K562 (cell line): ENCODE measurements around the gene MGA. TPM values are rescaled to one million over a fixed set of nuclear protein-coding genes. Genes with fewer than 3 reads are reported as not detected.

Experiments used
- HDAC6 ChIP-seq: IDR thresholded peaks from 2 replicates; pipeline ENCODE4 v1.6.1; 2012; ENCODE audit warnings: low read depth, mild to moderate bottlenecking, control low read depth, inconsistent platforms, low read length, moderate library complexity
- HIVEP1 ChIP-seq: fragments of 250-450 bp; sonication (Bioruptor Pico); IDR thresholded peaks from 2 replicates; pipeline ENCODE4 v1.4.0; 2020; ENCODE audit warnings: mild to moderate bottlenecking
- KDM1A ChIP-seq, 2 experiments: fragments of 450-650 bp; IDR thresholded peaks; 2 replicates each; pipeline ENCODE4 v1.6.1; 2016; ENCODE audit warnings: mild to moderate bottlenecking in 2 of 2
- SRSF7 ChIP-seq: fragments of 200-400 bp; formaldehyde crosslinking; optimal IDR thresholded peaks from 2 replicates; pipeline ENCODE3; 2017; ENCODE audit warnings: mild to moderate bottlenecking, low read depth, low read length
- ZBED1 ChIP-seq: IDR thresholded peaks from 2 replicates; pipeline ENCODE4 v1.6.1; 2014
- ZNF77 ChIP-seq: fragments of 250-450 bp; sonication (Bioruptor Pico); IDR thresholded peaks from 2 replicates; pipeline ENCODE4 v1.5.0; 2020
- polyA plus RNA-seq, 8 experiments: library from polyadenylated mRNA; depleted of rRNA in 4 of 8; stranded (reverse) in 5 of 8; unstranded in 3 of 8; fragments of >200 nt; fragmentation: Nextera tagmentation in 2 of 8; fragmentation: Illumina TruSeq in 1 of 8; extraction: Ambion mirVana in 2 of 8; extraction: Trizol in 1 of 8; gene quantifications; 2 replicates each; pipeline versions ENCODE4 v1.2.1 to v1.2.3, GENCODE V29; 2011 to 2014; ENCODE audit warnings: inconsistent platforms in 1 of 8, missing spikeins in 1 of 8
- total RNA-seq, 7 experiments: library from RNA; depleted of rRNA in 6 of 7; stranded (reverse); fragments of >200 nt in 6 of 7; fragmentation: Illumina TruSeq in 2 of 7; extraction: Trizol in 2 of 7; gene quantifications; 2 replicates each; pipeline versions ENCODE4 v1.2.1 to v1.2.3, GENCODE V29; 2011 to 2021; ENCODE audit warnings: low replicate concordance in 1 of 7
- TF ChIP-seq, protein P1 (sequence below): fragments of 450-650 bp; formaldehyde crosslinking; IDR thresholded peaks from 2 replicates; pipeline ENCODE4 v1.4.0; 2020; ENCODE audit warnings: mild to moderate bottlenecking, moderate library complexity
- TF ChIP-seq, protein P2 (sequence below): fragments of 250-450 bp; sonication (Bioruptor Pico); IDR thresholded peaks from 2 replicates; pipeline ENCODE4 v1.4.0; 2020; ENCODE audit warnings: mild to moderate bottlenecking, moderate library complexity
- TF ChIP-seq, protein P3 (sequence below): sonication (generic); formaldehyde crosslinking; IDR thresholded peaks from 2 replicates; pipeline ENCODE4 v1.8.0; 2022; ENCODE audit warnings: mild to moderate bottlenecking, missing genetic modification reagents
- TF ChIP-seq, protein P4 (sequence below): fragments of 200-600 bp; sonication (generic); IDR thresholded peaks from one replicate; pipeline ENCODE4 v1.6.1; 2012; ENCODE audit warnings: mild to moderate bottlenecking, low read depth, low read length, inconsistent platforms

Gene MGA
- total and polyA plus RNA-seq, 9 of the 15 experiments (the other 6 are each of a cell fraction or from before 2014, with no cell fraction given): 4.7 to 56.1 (median 21.1) TPM

DNA sequence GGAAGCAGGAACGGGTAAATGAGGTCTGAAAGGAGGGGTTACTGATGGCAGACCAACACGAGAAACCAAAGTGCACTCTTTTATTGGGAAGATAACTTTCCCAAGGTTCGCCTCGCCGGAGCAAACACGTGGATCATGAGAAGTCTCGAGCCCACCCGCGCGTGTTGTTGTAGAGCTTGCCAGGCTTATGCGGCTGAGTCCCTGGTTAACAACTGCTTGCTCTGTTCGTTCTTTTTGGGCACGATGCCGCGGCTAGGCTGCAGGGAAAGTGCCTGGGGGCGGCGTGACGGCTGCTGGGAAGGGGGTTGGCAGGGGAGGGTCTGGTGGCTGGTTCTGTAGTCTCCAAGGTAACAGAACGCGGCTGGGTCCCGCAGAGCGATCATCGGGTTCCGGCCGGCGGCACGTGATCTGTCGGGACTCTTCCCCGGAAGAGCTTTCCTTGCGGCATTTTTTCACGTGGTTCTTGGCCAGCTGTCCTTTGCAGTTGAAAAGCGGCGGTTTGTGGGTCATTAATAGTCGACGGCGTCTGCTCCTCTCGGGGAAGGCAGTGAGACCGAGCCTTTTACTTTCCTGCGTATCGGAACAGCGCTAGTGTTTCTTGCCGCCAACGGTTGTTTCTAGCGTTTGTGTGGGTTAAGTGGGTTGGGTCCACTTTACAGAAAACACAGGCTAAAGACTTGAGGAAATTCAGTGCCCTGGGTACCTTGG, 1.5 kb downstream of the MGA start (continued):
- TF ChIP-seq, protein P1, sequence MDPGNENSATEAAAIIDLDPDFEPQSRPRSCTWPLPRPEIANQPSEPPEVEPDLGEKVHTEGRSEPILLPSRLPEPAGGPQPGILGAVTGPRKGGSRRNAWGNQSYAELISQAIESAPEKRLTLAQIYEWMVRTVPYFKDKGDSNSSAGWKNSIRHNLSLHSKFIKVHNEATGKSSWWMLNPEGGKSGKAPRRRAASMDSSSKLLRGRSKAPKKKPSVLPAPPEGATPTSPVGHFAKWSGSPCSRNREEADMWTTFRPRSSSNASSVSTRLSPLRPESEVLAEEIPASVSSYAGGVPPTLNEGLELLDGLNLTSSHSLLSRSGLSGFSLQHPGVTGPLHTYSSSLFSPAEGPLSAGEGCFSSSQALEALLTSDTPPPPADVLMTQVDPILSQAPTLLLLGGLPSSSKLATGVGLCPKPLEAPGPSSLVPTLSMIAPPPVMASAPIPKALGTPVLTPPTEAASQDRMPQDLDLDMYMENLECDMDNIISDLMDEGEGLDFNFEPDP (CRISPR knock-in tag): no peak
- TF ChIP-seq SRSF7 (no peak), HDAC6 (no peak), ZBED1 (no peak), HIVEP1 (CRISPR knock-in tag) (no peak), KDM1A (IDR thresholded peaks at IDR 0.05) (no peak), ZNF77 (CRISPR knock-in tag) (no peak)
- TF ChIP-seq, protein P2, sequence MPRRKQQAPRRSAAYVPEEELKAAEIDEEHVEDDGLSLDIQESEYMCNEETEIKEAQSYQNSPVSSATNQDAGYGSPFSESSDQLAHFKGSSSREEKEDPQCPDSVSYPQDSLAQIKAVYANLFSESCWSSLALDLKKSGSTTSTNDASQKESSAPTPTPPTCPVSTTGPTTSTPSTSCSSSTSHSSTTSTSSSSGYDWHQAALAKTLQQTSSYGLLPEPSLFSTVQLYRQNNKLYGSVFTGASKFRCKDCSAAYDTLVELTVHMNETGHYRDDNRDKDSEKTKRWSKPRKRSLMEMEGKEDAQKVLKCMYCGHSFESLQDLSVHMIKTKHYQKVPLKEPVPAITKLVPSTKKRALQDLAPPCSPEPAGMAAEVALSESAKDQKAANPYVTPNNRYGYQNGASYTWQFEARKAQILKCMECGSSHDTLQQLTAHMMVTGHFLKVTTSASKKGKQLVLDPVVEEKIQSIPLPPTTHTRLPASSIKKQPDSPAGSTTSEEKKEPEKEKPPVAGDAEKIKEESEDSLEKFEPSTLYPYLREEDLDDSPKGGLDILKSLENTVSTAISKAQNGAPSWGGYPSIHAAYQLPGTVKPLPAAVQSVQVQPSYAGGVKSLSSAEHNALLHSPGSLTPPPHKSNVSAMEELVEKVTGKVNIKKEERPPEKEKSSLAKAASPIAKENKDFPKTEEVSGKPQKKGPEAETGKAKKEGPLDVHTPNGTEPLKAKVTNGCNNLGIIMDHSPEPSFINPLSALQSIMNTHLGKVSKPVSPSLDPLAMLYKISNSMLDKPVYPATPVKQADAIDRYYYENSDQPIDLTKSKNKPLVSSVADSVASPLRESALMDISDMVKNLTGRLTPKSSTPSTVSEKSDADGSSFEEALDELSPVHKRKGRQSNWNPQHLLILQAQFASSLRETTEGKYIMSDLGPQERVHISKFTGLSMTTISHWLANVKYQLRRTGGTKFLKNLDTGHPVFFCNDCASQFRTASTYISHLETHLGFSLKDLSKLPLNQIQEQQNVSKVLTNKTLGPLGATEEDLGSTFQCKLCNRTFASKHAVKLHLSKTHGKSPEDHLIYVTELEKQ (CRISPR knock-in tag): no peak
- TF ChIP-seq, protein P3, sequence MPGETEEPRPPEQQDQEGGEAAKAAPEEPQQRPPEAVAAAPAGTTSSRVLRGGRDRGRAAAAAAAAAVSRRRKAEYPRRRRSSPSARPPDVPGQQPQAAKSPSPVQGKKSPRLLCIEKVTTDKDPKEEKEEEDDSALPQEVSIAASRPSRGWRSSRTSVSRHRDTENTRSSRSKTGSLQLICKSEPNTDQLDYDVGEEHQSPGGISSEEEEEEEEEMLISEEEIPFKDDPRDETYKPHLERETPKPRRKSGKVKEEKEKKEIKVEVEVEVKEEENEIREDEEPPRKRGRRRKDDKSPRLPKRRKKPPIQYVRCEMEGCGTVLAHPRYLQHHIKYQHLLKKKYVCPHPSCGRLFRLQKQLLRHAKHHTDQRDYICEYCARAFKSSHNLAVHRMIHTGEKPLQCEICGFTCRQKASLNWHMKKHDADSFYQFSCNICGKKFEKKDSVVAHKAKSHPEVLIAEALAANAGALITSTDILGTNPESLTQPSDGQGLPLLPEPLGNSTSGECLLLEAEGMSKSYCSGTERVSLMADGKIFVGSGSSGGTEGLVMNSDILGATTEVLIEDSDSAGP (CRISPR knock-in tag): no peak
- TF ChIP-seq, protein P4, sequence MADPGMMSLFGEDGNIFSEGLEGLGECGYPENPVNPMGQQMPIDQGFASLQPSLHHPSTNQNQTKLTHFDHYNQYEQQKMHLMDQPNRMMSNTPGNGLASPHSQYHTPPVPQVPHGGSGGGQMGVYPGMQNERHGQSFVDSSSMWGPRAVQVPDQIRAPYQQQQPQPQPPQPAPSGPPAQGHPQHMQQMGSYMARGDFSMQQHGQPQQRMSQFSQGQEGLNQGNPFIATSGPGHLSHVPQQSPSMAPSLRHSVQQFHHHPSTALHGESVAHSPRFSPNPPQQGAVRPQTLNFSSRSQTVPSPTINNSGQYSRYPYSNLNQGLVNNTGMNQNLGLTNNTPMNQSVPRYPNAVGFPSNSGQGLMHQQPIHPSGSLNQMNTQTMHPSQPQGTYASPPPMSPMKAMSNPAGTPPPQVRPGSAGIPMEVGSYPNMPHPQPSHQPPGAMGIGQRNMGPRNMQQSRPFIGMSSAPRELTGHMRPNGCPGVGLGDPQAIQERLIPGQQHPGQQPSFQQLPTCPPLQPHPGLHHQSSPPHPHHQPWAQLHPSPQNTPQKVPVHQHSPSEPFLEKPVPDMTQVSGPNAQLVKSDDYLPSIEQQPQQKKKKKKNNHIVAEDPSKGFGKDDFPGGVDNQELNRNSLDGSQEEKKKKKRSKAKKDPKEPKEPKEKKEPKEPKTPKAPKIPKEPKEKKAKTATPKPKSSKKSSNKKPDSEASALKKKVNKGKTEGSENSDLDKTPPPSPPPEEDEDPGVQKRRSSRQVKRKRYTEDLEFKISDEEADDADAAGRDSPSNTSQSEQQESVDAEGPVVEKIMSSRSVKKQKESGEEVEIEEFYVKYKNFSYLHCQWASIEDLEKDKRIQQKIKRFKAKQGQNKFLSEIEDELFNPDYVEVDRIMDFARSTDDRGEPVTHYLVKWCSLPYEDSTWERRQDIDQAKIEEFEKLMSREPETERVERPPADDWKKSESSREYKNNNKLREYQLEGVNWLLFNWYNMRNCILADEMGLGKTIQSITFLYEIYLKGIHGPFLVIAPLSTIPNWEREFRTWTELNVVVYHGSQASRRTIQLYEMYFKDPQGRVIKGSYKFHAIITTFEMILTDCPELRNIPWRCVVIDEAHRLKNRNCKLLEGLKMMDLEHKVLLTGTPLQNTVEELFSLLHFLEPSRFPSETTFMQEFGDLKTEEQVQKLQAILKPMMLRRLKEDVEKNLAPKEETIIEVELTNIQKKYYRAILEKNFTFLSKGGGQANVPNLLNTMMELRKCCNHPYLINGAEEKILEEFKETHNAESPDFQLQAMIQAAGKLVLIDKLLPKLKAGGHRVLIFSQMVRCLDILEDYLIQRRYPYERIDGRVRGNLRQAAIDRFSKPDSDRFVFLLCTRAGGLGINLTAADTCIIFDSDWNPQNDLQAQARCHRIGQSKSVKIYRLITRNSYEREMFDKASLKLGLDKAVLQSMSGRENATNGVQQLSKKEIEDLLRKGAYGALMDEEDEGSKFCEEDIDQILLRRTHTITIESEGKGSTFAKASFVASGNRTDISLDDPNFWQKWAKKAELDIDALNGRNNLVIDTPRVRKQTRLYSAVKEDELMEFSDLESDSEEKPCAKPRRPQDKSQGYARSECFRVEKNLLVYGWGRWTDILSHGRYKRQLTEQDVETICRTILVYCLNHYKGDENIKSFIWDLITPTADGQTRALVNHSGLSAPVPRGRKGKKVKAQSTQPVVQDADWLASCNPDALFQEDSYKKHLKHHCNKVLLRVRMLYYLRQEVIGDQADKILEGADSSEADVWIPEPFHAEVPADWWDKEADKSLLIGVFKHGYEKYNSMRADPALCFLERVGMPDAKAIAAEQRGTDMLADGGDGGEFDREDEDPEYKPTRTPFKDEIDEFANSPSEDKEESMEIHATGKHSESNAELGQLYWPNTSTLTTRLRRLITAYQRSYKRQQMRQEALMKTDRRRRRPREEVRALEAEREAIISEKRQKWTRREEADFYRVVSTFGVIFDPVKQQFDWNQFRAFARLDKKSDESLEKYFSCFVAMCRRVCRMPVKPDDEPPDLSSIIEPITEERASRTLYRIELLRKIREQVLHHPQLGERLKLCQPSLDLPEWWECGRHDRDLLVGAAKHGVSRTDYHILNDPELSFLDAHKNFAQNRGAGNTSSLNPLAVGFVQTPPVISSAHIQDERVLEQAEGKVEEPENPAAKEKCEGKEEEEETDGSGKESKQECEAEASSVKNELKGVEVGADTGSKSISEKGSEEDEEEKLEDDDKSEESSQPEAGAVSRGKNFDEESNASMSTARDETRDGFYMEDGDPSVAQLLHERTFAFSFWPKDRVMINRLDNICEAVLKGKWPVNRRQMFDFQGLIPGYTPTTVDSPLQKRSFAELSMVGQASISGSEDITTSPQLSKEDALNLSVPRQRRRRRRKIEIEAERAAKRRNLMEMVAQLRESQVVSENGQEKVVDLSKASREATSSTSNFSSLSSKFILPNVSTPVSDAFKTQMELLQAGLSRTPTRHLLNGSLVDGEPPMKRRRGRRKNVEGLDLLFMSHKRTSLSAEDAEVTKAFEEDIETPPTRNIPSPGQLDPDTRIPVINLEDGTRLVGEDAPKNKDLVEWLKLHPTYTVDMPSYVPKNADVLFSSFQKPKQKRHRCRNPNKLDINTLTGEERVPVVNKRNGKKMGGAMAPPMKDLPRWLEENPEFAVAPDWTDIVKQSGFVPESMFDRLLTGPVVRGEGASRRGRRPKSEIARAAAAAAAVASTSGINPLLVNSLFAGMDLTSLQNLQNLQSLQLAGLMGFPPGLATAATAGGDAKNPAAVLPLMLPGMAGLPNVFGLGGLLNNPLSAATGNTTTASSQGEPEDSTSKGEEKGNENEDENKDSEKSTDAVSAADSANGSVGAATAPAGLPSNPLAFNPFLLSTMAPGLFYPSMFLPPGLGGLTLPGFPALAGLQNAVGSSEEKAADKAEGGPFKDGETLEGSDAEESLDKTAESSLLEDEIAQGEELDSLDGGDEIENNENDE: no peak
